ACC112 (cell line): ENCODE data around the gene ISLR.

Experiments
- H2AFZ ChIP-seq: fragments of 200-600 bp; sonication (generic); one replicate; pipeline ENCODE4 v1.6.0; 2017; ENCODE audit warnings: antibody characterized with exemption, low read length; ENCODE audit not compliant: unreplicated experiment
- H3K27ac ChIP-seq: fragments of 200-600 bp; sonication (generic); 2 replicates; pipeline ENCODE4 v1.5.1; 2014; ENCODE audit warnings: low read depth, mild to moderate bottlenecking, antibody characterized with exemption, low read length, moderate library complexity
- H3K27me3 ChIP-seq: fragments of 200-600 bp; sonication (generic); 2 replicates; pipeline ENCODE4 v1.6.1; 2014; ENCODE audit warnings: mild to moderate bottlenecking, antibody characterized with exemption, low read length, moderate library complexity, mixed read lengths; ENCODE audit not compliant: insufficient read depth
- H3K36me3 ChIP-seq: fragments of 200-600 bp; sonication (generic); 2 replicates; pipeline ENCODE4 v1.6.1; 2016; ENCODE audit warnings: mild to moderate bottlenecking, antibody characterized with exemption, low read length, moderate library complexity, mixed read lengths; ENCODE audit not compliant: insufficient read depth
- H3K4me1 ChIP-seq: fragments of 200-600 bp; sonication (generic); one replicate; pipeline ENCODE4 v1.6.1; 2016; ENCODE audit warnings: low read length, mixed read lengths; ENCODE audit not compliant: insufficient read depth, unreplicated experiment, control insufficient read depth
- H3K4me3 ChIP-seq: fragments of 200-600 bp; sonication (generic); 2 replicates; pipeline ENCODE4 v1.5.1; 2014; ENCODE audit warnings: mild to moderate bottlenecking, low read depth, low read length
- H3K79me2 ChIP-seq: fragments of 200-600 bp; sonication (generic); one replicate; pipeline ENCODE4 v1.6.0; 2016; ENCODE audit warnings: low read length; ENCODE audit not compliant: control insufficient read depth, unreplicated experiment, insufficient read depth

Gene ISLR

DNA sequence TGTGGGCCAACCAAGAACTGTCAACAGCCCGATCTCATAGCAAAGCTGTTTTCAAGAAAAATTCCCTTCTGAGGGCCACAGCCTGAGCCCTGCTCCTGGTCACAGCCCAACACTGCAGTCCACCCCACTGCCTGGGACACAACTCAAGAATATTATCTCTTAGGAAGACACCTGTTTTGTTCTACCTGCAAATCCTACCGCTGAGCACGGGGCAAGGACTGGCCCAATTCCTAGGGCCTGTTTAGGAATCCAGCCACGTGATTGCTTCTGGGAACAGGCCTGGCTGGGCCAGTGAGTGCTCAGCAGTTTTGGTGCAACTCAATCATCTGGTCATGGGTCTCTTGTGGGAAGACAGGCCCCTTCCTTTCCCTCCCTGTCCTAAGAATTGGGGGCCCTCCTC, 34.9 kb upstream of the ISLR start:
- Histone ChIP-seq H3K27me3 (peaks cover 8% of the 10 kb centered on the region; the same call in 1 of the 2 replicates), H2AFZ (no peak overlapping the region), H3K4me1 (peaks cover 12% of the 10 kb centered on the region), H3K79me2 (no peaks in the 10 kb centered on the region), H3K36me3 (no peaks in the 10 kb centered on the region), H3K4me3 (no peak overlapping the region), H3K27ac (no peak overlapping the region)

GRCh38 chr15:74141591-74141990, 31.9 kb upstream of the ISLR start:
- Histone ChIP-seq H2AFZ (no peak overlapping the region), H3K4me3 (no peak overlapping the region), H3K79me2 (no peaks in the 10 kb centered on the region), H3K36me3 (no peaks in the 10 kb centered on the region), H3K27ac (no peak overlapping the region), H3K4me1 (peaks cover 12% of the 10 kb centered on the region), H3K27me3 (peaks cover 6% of the 10 kb centered on the region)

DNA sequence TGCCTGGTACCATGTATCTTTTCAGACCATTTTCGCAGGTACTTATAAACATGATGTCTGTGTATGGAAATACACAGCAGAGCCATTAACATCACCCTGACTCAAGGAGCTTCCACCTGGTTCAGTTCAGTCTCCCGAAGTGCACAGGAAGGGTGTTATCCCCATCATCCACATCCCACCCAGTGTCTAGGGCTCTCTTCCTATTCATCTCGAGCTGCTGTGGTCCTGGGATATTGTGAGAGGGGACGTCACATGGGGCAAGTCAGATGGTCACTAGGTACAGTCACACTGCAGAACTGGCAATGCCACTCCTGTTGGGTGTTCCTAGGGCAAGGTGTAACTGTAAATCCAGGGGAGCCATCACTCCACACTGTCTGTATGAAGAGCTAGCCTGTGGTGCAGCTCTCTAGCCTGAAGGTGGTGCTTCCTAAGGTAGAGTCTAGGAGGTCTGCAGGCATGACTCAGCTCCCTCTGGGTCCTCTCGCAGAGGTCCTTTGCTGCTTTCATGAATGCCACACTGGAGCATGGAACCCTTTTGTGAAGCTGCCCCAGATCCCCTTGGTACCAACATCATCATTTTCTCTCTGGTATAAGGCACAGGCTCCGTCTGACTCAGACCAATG, 29.2 kb upstream of the ISLR start:
- peaks cover 4% of the 10 kb centered on the region for H3K4me1 ChIP-seq
- H3K79me2 ChIP-seq, result no peaks in the 10 kb centered on the region
- no peak overlapping the region for H2AFZ ChIP-seq
- peaks cover 24% of the 10 kb centered on the region for H3K27me3 ChIP-seq
- no peaks in the 10 kb centered on the region for H3K36me3 ChIP-seq
- H3K27ac ChIP-seq, result no peak overlapping the region
- H3K4me3 ChIP-seq, result no peak overlapping the region

DNA sequence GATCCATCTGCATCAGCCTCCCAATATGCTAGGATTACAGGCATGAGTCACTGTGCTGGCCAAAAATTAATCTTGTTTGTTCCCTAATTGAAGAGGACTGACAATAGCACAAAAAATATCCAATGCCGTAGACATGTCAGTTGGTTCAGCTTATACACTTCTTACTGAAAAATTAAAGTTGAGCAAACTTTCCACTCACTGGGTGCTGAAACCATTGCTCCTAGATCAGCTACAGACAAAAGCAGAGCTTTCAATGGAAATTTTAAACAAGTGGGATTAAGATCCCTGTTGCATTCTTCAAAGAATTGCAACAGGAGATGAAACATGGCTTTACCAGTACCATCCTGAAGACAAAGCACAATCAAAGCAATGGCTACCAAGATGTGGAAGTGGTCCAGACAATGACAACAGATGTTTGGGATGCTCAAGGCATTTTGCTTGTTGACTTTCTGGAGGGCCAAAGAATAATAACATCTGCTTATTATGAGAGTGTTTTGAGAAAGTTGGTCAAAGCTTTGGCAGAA, 27.2 kb upstream of the ISLR start:
- no peak overlapping the region for H2AFZ ChIP-seq
- no peaks in the 10 kb centered on the region for H3K79me2 ChIP-seq
- H3K4me3 ChIP-seq, result no peak overlapping the region
- peaks cover 24% of the 10 kb centered on the region for H3K27me3 ChIP-seq
- no peaks in the 10 kb centered on the region for H3K36me3 ChIP-seq
- H3K4me1 ChIP-seq, result peaks cover 4% of the 10 kb centered on the region
- H3K27ac ChIP-seq, result no peak overlapping the region

DNA sequence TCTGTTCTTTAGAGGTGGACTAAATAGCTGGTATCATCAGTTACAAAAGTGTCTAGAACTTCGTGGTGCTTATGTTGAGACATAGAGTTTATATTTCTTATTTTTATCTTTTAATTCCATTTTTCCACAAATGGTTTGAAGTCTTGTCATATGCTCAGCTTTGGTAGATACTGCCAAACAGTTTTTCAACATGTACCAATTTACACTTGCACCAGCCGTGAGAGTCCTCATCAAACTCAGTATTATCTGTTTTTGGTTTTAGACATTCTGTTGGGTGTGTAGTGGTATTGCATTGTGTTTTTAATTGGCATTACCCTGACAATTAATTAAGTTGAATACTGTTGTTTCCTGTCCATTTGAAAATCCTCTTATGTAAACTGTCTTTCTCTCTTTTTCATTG, 26.5 kb upstream of the ISLR start:
- Histone ChIP-seq H3K4me1 (no peaks in the 10 kb centered on the region), H3K4me3 (no peak overlapping the region)

GRCh38 chr15:74155766-74156417, 17.6 kb upstream of the ISLR start:
- Histone ChIP-seq H3K4me1 (peaks cover 9% of the 10 kb centered on the region), H3K27me3 (no peaks in the 10 kb centered on the region), H3K36me3 (no peaks in the 10 kb centered on the region), H3K79me2 (no peaks in the 10 kb centered on the region), H3K4me3 (no peak overlapping the region), H3K27ac (no peak overlapping the region), H2AFZ (no peak overlapping the region)

More for the DNA sequence above, 26.5 kb upstream of the ISLR start:
- Histone ChIP-seq H3K27ac (no peak overlapping the region), H3K27me3 (peaks cover 24% of the 10 kb centered on the region), H2AFZ (no peak overlapping the region), H3K79me2 (no peaks in the 10 kb centered on the region), H3K36me3 (no peaks in the 10 kb centered on the region)

- Histone ChIP-seq H3K36me3 (no peaks in the 10 kb centered on the region), H3K79me2 (no peaks in the 10 kb centered on the region), H3K4me3 (no peak overlapping the region), H2AFZ (no peak overlapping the region), H3K4me1 (peaks cover 9% of the 10 kb centered on the region), H3K27ac (no peak overlapping the region), H3K27me3 (no peaks in the 10 kb centered on the region)
These were observed 16.7 kb upstream of the ISLR start for GRCh38 chr15:74156678-74157411.

DNA sequence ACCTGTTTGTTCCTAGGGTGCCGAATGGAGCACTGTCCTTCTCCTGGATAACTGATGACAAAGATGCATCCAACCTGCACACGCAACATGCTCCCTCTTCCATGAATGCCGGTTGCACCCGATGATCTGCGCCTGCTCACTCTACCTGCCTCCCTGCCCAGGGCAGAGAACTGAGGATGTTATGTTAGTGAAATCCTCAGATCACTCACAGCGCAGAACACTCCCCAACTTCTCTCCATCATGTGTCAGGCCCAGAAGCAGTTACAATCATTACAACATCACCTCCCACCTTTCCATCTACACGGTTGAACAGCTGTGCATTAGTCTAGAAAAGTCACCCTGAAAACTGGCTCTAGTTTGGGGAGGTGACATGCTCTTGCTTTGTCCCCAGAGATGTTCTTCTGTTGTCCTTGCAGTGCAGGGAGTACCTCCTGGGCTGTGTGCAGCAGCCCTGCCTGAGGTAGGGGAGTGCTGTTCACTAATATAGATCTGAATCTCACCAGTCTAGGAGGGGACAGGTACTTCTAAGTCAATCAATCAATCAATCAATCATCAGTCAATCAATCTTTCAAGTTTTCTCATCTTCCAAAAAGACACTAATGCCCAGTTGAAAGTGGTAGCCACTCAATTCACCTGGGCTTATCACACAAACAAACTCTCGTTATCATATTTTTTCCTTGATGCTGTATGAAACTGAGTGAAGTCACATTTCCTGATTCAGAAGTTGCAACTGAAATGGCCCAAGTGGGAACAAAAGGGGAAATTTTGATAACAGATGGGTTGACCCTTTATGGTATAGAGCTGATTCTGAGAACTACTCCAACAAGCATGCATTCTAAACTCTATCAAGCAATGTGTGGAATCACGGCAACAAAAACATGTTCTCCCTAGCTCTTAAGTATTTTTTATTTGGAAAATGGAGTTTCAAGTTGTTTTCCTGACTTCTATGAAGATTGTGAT, 15.4 kb upstream of the ISLR start:
- Histone ChIP-seq H3K4me1 (peaks cover 9% of the 10 kb centered on the region), H3K79me2 (no peaks in the 10 kb centered on the region), H3K27ac (no peak overlapping the region), H3K36me3 (no peaks in the 10 kb centered on the region), H3K4me3 (no peak overlapping the region), H3K27me3 (no peaks in the 10 kb centered on the region), H2AFZ (no peak overlapping the region)

DNA sequence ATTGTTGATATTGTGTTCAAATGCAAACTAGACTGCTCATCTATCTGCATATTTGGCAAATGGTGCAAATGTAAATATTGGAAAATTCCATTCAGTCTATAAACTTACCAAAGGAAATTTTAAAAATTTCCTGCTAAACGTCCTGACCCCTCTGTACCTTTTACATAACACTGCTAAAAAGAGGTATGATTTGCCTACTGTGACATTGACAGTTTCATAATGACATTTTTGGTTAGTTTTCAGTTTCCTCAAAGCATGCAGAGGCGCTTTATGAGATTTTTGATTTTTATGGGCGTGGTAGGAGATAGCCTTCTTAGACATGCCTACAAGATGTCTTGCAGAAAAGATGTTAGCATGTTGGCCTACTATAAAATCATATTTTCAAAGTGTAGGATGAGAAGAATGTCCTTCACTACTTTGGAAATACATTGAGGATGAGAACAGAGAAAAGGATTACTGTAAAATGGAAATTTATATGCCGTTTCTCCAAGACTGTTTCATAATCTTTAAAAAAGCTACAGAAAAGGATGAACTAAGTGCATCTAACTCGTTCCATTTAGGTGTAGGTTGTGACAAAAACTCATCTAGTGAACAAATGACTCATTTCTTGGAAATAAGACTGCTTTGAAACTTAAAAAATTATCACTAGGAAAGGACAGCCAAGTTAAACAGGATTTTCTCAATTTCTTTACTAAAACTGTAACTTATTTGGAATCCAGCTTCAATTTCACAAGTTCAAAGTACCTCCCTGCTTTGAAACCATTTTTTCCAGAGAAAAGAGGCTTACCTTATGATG, 14.5 kb upstream of the ISLR start:
- H3K27me3 ChIP-seq, result no peaks in the 10 kb centered on the region
- H3K36me3 ChIP-seq, result no peaks in the 10 kb centered on the region
- H3K4me3 ChIP-seq, result no peak overlapping the region
- H3K27ac ChIP-seq, result no peak overlapping the region
- no peaks in the 10 kb centered on the region for H3K79me2 ChIP-seq
- H2AFZ ChIP-seq, result no peak overlapping the region
- peaks cover 9% of the 10 kb centered on the region for H3K4me1 ChIP-seq
